GM06990 (cell line): Measurements from ENCODE around the gene STBD1.
A peak's percentile ranks its signal among the peaks of the same experiment; 100 is the strongest.

Source experiments
- DNase-seq: peaks from one replicate; pipeline ENCODE4 v3.0.0-alpha.2; 2011; ENCODE audit not compliant: insufficient read length; ENCODE audit errors: extremely low read depth
- H3K27me3 ChIP-seq: replicated peaks from 2 replicates; pipeline ENCODE4 v1.6.0; 2011; ENCODE audit warnings: low read length; ENCODE audit not compliant: control insufficient read depth, insufficient read depth
- H3K36me3 ChIP-seq: 2 replicates; pipeline ENCODE4 v1.5.1; 2011; ENCODE audit warnings: low read length; ENCODE audit not compliant: control insufficient read depth, insufficient read depth
- H3K4me3 ChIP-seq: replicated peaks from 2 replicates; pipeline ENCODE4 v1.5.1; 2011; ENCODE audit warnings: low read depth, mild to moderate bottlenecking, control low read depth, low read length
- TF ChIP-seq, protein P1 (sequence below): IDR thresholded peaks from 2 replicates; pipeline ENCODE4 v1.5.1; 2011; ENCODE audit warnings: low read length, control low read depth, mild to moderate bottlenecking, inconsistent platforms; ENCODE audit not compliant: insufficient read depth, poor library complexity, severe bottlenecking

STBD1 gene

DNA sequence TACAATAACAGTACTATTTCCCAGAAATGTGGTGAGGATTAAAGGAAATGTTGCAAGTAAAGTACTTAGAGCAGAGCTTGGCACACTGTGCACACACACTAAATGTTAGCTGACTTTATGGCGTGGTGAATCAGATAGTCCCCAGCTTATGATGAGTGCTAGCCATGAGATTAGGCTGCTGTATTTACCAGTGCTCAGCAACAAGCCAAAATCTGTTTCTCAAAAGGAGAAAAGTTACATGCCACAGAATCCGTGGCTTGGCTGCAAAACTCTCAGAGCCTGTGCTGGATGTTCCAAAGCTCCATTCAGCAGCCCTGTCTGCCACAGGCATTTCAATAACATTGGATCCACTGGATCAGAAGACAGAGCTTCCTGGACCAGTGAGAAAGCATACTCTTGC is 12.8 kb upstream of the STBD1 start:
- TF ChIP-seq, protein P1, sequence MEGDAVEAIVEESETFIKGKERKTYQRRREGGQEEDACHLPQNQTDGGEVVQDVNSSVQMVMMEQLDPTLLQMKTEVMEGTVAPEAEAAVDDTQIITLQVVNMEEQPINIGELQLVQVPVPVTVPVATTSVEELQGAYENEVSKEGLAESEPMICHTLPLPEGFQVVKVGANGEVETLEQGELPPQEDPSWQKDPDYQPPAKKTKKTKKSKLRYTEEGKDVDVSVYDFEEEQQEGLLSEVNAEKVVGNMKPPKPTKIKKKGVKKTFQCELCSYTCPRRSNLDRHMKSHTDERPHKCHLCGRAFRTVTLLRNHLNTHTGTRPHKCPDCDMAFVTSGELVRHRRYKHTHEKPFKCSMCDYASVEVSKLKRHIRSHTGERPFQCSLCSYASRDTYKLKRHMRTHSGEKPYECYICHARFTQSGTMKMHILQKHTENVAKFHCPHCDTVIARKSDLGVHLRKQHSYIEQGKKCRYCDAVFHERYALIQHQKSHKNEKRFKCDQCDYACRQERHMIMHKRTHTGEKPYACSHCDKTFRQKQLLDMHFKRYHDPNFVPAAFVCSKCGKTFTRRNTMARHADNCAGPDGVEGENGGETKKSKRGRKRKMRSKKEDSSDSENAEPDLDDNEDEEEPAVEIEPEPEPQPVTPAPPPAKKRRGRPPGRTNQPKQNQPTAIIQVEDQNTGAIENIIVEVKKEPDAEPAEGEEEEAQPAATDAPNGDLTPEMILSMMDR: no peak
- no peak for DNase-seq
- peaks cover 2% of the 10 kb centered on the region; the same call in 1 of the 2 replicates for H3K27me3 ChIP-seq
- no peak overlapping the region for H3K4me3 ChIP-seq
- H3K36me3 ChIP-seq: no peaks in the 10 kb centered on the region

DNA sequence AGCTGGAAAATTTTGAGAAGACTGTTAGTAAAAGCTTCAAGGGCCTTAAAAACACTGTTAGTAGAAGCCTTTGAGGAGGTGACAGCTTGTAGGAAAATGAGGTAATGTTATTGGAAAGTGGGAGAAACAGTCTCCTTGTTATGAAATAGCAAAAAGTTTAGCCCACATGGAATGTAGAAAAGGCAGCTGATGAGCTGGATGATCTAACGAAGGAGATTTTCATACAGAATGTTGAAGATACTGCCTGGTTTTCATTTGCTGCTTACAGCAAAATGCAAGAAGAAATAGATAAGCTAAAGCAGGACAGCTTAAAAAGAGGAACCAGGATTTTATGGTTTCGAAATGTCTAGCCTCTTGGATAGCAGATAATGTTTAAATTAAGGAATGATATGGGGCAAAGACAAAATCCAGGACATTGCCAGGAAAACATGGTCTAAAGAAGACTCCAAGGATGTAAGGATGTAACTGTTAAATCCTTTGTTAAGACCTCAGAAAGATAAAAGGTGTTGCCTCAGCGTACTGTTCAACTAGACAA is 10.2 kb upstream of the STBD1 start:
- TF ChIP-seq, protein P1: no peak

DNA sequence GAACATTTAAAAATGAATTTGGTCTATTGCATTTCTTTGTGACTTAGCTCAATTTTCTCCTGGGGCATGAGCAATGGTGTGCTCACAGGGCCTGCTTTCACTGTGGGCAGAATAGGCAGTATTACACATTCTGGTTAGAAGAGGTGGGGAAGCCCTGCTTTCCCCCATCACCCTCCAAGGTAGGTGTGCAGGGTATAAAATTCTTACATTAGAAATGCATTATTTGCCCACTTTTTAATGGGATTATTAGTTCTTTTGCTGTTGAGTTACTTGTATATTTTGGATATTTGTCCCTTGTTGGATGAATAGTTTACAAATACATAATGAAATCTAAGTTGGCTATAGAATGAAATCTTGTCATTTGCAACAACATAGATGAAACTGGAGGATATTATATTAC is 8.3 kb upstream of the STBD1 start:
- TF ChIP-seq, protein P1: no peak
- Histone ChIP-seq H3K4me3 (no peak overlapping the region), H3K36me3 (no peaks in the 10 kb centered on the region), H3K27me3 (no peaks in the 10 kb centered on the region)
- DNase-seq: no peak

More for the DNA sequence above, 10.2 kb upstream of the STBD1 start:
- Histone ChIP-seq H3K4me3 (no peak overlapping the region), H3K36me3 (no peaks in the 10 kb centered on the region), H3K27me3 (no peaks in the 10 kb centered on the region)
- no peak for DNase-seq

DNA sequence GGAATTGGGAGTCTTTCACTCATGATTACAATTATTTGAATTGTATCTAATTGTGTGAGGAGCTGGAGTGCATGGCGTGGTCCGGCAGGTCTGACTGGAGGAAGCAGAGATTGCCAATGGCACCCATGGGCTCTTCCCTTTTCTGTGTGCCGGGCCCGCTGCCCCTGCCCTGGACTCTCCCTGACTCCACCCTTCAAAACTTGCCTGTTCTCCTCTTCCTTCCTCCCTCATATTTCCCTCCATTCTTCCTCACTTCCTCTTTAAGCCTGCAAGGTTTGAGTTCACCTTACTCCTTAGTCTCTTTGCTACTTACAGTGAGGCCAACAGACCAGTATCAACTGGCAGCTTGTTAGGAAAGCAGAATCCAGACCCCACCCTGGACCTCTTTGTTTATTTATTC is 6.5 kb upstream of the STBD1 start:
- Histone ChIP-seq H3K27me3 (no peaks in the 10 kb centered on the region), H3K36me3 (no peaks in the 10 kb centered on the region), H3K4me3 (no peak overlapping the region)
- TF ChIP-seq, protein P1: no peak
- no peak for DNase-seq

DNA sequence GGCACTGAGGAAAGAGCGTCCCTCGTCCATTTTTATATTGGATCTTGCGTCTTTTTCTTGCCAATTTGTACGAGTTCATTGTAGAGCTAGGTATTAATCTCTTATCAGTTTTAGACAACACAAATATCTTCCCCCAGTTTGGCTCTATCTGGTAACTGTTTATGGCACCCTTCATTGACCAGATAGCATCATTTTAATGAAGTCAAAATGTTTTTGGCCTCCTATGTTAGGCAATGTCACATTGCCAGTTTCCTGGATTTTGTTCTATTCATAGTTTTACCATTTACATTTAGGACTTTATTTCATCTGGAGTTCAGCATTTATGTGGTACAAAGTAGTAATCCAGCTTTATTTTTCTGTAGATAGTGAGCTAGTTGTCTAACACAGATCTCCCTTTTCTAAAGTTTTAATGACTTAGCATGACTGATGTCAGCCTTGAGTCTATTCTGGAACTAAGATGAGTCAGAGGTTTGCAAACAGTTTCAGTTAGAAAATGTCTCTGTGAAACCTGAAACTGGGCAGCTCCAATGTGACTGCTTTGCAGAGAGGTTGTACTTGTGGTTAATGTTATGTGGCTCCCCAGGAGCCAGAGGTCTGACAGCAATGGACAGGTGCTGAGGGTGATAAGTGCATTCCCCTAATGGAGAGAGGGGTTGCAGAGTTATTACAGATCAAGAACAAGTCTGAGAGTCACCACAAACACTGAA is 5.3 kb upstream of the STBD1 start:
- peak; percentile 66 for DNase-seq
- H3K36me3 ChIP-seq: no peaks in the 10 kb centered on the region
- TF ChIP-seq, protein P1: no peak

DNA sequence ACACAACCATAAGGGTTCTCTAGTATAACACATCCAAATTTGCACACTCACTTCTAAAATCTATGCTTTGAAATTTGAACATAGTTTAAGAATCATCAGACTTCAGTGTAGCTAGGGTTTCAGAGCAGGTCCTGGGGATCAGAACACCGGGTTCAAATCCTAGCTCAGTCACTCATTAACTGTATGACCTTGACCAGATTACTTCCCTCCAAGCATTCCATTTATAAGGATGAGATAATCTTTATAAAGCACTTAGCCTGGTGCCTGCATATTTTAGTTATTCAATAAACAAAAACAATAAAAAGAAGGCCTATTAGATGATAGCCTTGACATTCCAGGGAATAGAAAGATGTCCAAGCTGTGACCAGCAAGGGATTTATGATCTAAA is 4.8 kb upstream of the STBD1 start:
- no peak overlapping the region for H3K4me3 ChIP-seq
- no peak for DNase-seq
- H3K36me3 ChIP-seq: no peaks in the 10 kb centered on the region
- TF ChIP-seq, protein P1: no peak
- H3K27me3 ChIP-seq: no peaks in the 10 kb centered on the region

More for the DNA sequence above, 5.3 kb upstream of the STBD1 start:
- Histone ChIP-seq H3K27me3 (no peaks in the 10 kb centered on the region), H3K4me3 (no peak overlapping the region)
